Muscle of leg (tissue), 11 donors: Measurements from ENCODE around the gene KIAA0753. TPM values are rescaled to one million over a fixed set of nuclear protein-coding genes. Genes with fewer than 3 reads are reported as not detected.

ENCODE experiments used
- DNase-seq: peaks from one replicate; pipeline ENCODE4 v3.0.0; 2013
- H3K27ac ChIP-seq: one replicate; pipeline ENCODE4 v1.5.1; 2013; ENCODE audit warnings: mild to moderate bottlenecking, low read length, control low read depth
- H3K27me3 ChIP-seq: one replicate; pipeline ENCODE4 v1.6.1; 2013; ENCODE audit warnings: low read length; ENCODE audit not compliant: control insufficient read depth, insufficient read depth
- H3K36me3 ChIP-seq: one replicate; pipeline ENCODE4 v1.6.1; 2013; ENCODE audit warnings: low read length; ENCODE audit not compliant: control insufficient read depth, insufficient read depth
- H3K4me1 ChIP-seq: one replicate; pipeline ENCODE4 v1.6.1; 2013; ENCODE audit warnings: low read length; ENCODE audit not compliant: control insufficient read depth, insufficient read depth
- H3K4me3 ChIP-seq: one replicate; pipeline ENCODE4 v1.5.1; 2013; ENCODE audit warnings: low read length, control low read depth
- H3K9me3 ChIP-seq: replicated peaks from 2 replicates; pipeline ENCODE4 v1.6.1; 2013; ENCODE audit warnings: low read depth, low read length; ENCODE audit not compliant: control insufficient read depth
- WGBS: methylation state at CpG from one replicate; pipeline ENCODE4 v1.1.5; 2013; ENCODE audit warnings: missing lambda C conversion rate; ENCODE audit not compliant: insufficient coverage; 5-methylcytosine and 5-hydroxymethylcytosine counted together
- polyA plus RNA-seq, 8 donors: library from polyadenylated mRNA; unstranded; fragments of 120-200 nt; gene quantifications; one replicate each; pipeline versions ENCODE4 v1.2.1 to v1.2.3, GENCODE V29; 2013; ENCODE audit warnings: inconsistent platforms in 1 of 8, low replicate concordance in 1 of 8; ENCODE audit not compliant: insufficient read length in 8 of 8, insufficient read depth in 1 of 8
- total RNA-seq: library from RNA; stranded (reverse); fragments of 120-200 nt; gene quantifications from one replicate; pipeline ENCODE4 v1.2.4, GENCODE V29; 2013

The KIAA0753 gene
- total and polyA plus RNA-seq, 9 donors, result 9.7 to 18.1 (median 12.3) TPM

DNA sequence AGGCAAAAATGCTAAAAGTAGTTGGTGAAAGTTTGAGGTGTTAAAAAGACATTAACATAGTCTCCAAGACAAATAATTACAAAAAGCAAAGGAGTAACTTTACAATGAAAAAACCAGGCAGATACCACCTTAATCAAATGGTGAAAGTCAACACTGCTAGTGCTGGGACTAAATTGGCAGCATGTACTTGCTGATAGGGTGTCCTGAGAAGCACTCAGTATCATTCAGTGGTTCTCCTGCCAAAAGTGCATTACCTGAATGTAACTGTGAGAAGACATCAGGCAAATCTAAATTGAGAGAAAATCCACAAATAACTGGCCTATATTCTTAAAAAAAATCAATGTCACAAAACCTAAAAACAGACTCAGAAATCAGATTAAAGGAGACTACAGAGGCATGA lies 8.0 kb downstream of the KIAA0753 start:
- H3K4me3 ChIP-seq, result no peak overlapping the region
- H3K9me3 ChIP-seq, result no peaks in the 10 kb centered on the region
- H3K4me1 ChIP-seq, result no peaks in the 10 kb centered on the region
- H3K27ac ChIP-seq, result no peak overlapping the region
- no peaks in the 10 kb centered on the region for H3K27me3 ChIP-seq
- peaks cover 32% of the 10 kb centered on the region for H3K36me3 ChIP-seq
- DNase-seq, result no peak

DNA sequence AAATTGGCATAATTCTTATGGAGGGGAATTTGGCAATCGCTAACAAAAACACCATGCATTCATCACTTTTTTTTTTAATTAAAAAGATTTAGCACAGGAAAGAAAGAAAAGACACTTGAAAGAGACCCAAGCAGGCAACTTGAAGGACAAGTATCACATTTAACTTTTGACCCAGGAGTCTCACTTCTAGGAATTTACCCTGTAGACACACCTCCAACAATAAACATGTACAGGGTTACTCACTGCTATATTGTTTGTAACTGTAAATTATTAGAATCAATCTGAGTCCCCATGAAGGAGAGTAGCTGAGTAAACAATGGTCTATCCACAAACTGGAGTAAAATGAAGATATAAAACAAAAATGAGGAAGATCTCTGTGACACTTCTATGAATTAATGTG lies 10.1 kb downstream of the KIAA0753 start:
- Histone ChIP-seq H3K27ac (no peak overlapping the region), H3K36me3 (peaks cover 34% of the 10 kb centered on the region), H3K27me3 (no peaks in the 10 kb centered on the region), H3K4me3 (no peak overlapping the region), H3K9me3 (no peaks in the 10 kb centered on the region), H3K4me1 (no peaks in the 10 kb centered on the region)
- DNase-seq, result no peak
- WGBS, result no CpG with 5 or more reads among the region's 1 CpG

DNA sequence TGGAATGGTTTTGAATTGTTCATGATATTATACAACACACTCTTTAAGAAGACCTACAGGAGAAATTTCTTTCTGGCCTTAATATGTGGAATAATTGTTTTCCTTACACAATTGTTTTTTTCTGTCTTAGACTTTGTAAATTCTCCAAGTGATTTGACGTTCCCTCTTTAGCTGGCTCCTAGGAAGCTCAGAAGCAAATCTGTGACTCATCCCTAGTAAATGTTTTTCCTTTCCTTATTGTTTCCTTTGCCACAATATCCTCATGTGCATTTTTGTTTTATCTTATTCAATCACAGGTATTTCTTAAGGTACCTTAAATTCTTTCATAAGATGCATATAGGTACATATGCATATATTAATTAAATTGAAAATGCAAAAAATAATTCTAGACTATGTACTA lies 13.5 kb downstream of the KIAA0753 start:
- H3K4me1 ChIP-seq, result no peaks in the 10 kb centered on the region
- no peaks in the 10 kb centered on the region for H3K27me3 ChIP-seq
- no peaks in the 10 kb centered on the region for H3K9me3 ChIP-seq
- H3K4me3 ChIP-seq, result no peak overlapping the region
- no peak for DNase-seq
- no peak overlapping the region for H3K27ac ChIP-seq
- no CpG with 5 or more reads among the region's 1 CpG for WGBS
- peaks cover 26% of the 10 kb centered on the region for H3K36me3 ChIP-seq

DNA sequence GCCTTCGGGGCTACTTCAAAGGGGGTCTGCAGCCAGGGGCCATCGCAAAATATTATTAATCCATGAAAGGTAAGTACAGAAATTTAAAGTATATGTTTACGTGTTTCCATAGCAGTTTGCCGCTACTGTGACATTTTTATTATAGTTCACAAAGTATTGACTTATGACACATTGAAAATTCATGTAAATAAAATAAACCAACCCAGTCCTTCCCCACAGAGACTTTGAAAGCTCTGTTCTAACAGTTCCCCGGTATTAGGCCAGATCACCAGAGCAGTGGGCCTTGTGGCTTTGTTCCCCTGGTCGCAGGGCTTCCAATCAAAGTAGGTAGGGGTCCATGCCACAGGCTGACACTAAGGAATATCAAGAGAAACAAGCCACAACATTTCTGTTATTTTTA lies 13.9 kb downstream of the KIAA0753 start:
- WGBS, result 60% methylated on average over 1 of the region's 6 CpGs
- H3K4me1 ChIP-seq, result no peaks in the 10 kb centered on the region
- no peaks in the 10 kb centered on the region for H3K27me3 ChIP-seq
- H3K36me3 ChIP-seq, result peaks cover 22% of the 10 kb centered on the region
- H3K4me3 ChIP-seq, result no peak overlapping the region
- no peak for DNase-seq
- no peak overlapping the region for H3K27ac ChIP-seq
- H3K9me3 ChIP-seq, result no peaks in the 10 kb centered on the region

DNA sequence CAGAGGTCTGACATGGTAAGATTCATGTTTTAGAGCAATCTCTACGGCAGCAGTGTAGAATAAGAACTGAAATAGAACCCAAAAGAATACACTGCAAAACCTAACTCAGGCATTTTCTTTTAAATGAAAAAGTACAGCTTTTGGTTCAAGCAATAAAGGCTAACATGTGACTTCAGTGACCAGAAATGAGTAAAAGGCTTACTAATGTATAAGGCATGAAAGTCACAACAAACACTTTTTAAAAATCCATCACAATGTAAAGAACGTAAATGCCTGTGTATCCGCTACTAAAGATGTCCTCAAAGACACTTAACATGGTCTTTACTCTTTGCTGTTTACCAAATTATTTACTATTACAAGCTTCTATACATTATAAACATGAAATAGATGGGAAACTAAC lies 16.6 kb downstream of the KIAA0753 start:
- Histone ChIP-seq H3K4me3 (no peak overlapping the region), H3K9me3 (no peaks in the 10 kb centered on the region), H3K4me1 (no peaks in the 10 kb centered on the region), H3K27me3 (no peaks in the 10 kb centered on the region), H3K27ac (no peak overlapping the region), H3K36me3 (peaks cover 24% of the 10 kb centered on the region)
- no CpG with 5 or more reads among the region's 3 CpGs for WGBS
- no peak for DNase-seq

DNA sequence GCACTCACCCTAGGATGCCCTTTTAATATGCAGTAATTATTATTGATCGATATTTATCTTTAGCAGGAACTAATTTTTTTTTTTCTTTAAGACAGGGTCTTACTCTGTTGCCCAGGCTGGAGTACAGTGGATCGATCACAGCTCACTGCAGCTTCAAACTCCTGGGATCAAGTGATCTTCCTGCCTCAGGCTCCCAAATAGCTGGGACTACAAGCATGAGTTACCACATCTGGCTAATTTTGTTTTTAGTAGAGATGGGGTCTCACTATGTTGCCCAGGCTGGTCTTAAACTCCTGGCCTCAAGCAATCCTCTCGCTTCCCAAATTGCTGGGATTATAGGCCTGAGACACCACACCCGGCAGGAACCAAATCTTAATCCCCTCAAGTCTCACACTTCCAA lies 29.3 kb downstream of the KIAA0753 start:
- Histone ChIP-seq H3K36me3 (peaks cover 39% of the 10 kb centered on the region), H3K4me1 (no peaks in the 10 kb centered on the region), H3K27ac (no peak overlapping the region), H3K4me3 (no peak overlapping the region), H3K9me3 (no peaks in the 10 kb centered on the region), H3K27me3 (no peaks in the 10 kb centered on the region)
- no peak for DNase-seq
- WGBS, result no CpG with 5 or more reads among the region's 4 CpGs

DNA sequence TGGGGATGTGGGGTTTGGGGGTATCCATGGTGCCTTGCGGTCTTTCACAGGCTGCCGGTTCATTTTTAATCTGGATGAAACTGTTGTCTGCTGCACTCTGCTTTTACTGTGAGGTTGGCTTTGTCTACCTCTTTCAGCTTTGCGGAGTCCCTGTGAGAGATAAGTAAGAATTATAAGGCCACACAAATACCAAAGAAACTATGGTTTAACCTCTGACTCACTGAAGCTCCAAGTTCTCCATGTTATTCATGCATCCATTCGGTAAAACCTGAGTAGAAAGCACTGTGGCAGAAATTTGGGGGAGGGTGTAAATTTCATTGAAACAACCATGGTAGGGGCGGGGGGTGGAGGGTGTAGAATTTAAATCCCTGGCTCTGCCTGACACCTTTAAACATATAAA lies 30.5 kb downstream of the KIAA0753 start:
- WGBS, result 100% methylated on average over 2 of the region's 5 CpGs
- Histone ChIP-seq H3K36me3 (peaks cover 43% of the 10 kb centered on the region), H3K27me3 (no peaks in the 10 kb centered on the region), H3K9me3 (no peaks in the 10 kb centered on the region), H3K27ac (no peak overlapping the region), H3K4me1 (no peaks in the 10 kb centered on the region), H3K4me3 (no peak overlapping the region)
- DNase-seq, result no peak

DNA sequence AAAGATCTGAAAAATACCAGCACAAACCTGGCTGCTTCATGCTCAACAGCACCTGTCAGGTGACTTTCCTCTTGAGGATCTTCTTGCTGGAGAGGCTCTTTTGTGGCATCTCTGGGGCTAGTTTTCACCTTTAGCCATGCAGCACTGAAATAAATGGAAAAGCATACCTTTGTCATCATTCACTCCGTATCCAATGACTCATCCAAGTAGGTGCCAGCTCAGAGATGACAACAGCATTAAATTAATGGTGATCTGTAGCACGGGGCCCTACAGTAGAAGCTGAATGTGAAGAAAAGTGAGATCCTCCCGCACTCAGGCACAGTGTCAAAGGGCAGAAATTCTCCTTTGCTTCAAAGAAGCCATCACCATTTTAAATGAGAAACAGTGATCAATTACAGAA lies 32.2 kb downstream of the KIAA0753 start:
- no peak for DNase-seq
- no CpG with 5 or more reads among the region's 3 CpGs for WGBS
- Histone ChIP-seq H3K9me3 (no peaks in the 10 kb centered on the region), H3K4me1 (no peaks in the 10 kb centered on the region), H3K4me3 (no peak overlapping the region), H3K27me3 (no peaks in the 10 kb centered on the region), H3K27ac (no peak overlapping the region), H3K36me3 (peaks cover 47% of the 10 kb centered on the region)

DNA sequence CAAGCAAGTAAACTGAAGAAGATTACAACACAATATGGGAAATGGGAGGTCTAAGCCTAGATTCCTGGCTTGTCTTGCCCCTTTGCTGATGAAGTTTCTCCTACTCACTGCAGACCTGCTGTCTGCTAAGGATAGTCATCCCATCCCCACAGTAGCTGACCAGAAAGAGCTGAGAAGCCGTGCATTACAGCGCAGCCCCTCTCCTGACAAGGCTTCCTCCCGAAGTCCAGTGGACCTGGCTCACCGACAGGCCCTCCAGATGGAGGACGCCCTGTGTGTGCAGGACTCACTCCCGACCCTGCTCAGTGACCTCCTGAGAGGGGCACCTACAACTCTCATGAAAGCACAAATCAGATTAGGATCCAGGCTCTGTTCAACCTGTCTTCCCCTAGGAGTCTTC lies 35.4 kb downstream of the KIAA0753 start:
- Histone ChIP-seq H3K27ac (no peak overlapping the region), H3K4me3 (no peak overlapping the region), H3K4me1 (no peaks in the 10 kb centered on the region), H3K27me3 (no peaks in the 10 kb centered on the region), H3K36me3 (peaks cover 42% of the 10 kb centered on the region), H3K9me3 (no peaks in the 10 kb centered on the region)
- no peak for DNase-seq
- WGBS, result 94% methylated on average over 6 of the region's 6 CpGs

DNA sequence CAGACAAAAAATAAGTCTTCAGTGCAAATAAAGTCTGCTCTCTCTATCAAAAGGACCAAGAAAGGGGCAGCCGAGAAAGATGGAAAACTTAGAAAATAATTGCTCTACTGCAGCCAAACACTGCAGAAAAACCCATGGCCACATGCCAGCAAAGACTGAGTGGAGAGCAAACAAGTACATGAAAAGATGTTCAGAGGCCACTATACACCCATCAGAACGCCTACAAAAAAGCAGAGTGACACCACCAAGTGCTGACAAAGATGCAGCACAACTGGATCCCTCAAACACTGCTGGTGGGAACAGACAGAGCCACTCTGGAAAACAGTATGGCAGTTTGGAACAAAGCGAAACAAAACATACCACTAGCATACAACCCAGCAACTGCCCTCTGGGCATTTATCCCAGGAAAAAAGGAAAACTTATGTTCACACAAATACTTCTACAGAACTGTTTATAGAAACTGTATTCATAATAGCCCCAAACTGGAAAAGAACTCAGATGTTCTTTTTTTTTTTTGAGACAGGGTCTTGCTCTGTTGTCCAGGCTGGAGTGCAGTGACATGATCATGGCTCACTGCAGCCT lies 36.7 kb downstream of the KIAA0753 start:
- H3K9me3 ChIP-seq, result no peaks in the 10 kb centered on the region
- H3K36me3 ChIP-seq, result peaks cover 40% of the 10 kb centered on the region
- H3K27me3 ChIP-seq, result no peaks in the 10 kb centered on the region
- WGBS, result 38% methylated on average over 1 of the region's 3 CpGs
- H3K4me1 ChIP-seq, result peaks cover under 1% of the 10 kb centered on the region
- no peak overlapping the region for H3K4me3 ChIP-seq
- no peak overlapping the region for H3K27ac ChIP-seq
- peak; percentile 82 for DNase-seq

DNA sequence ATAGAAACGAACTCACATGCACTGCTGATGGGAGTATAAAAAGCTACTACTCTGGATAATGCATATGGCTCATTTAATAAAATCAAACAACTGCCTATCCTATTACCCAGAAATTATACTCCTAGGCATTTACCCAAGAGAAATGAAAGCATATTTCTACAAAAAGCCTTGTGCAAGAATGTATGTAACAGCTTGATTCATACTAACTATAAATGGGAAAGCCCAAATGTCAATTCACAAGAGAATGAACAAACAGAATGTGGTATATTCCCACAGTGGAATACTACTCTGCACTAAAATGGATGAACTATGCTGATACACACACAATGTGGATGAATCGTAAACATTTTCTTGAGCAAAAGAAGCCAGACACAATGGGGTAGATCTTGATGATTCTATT lies 38.4 kb downstream of the KIAA0753 start:
- no peak for DNase-seq
- H3K27me3 ChIP-seq, result no peaks in the 10 kb centered on the region
- peaks cover 5% of the 10 kb centered on the region for H3K4me1 ChIP-seq
- no peak overlapping the region for H3K27ac ChIP-seq
- H3K4me3 ChIP-seq, result no peak overlapping the region
- peaks cover 39% of the 10 kb centered on the region for H3K36me3 ChIP-seq
- H3K9me3 ChIP-seq, result no peaks in the 10 kb centered on the region
- no CpG with 5 or more reads among the region's 2 CpGs for WGBS
